Vagina (tissue), 2 donors: ENCODE results near the gene RNASEH1. TPM values are rescaled to one million over a fixed set of nuclear protein-coding genes. Genes with fewer than 3 reads are reported as not detected.

Experiments
- DNase-seq, 2 donors: peaks; one replicate each; pipeline ENCODE4 v3.0.0-alpha.2; 2017; ENCODE audit errors: extremely low spot score in 2 of 2
- H3K27ac ChIP-seq: fragments of 200-600 bp; sonication (generic); one replicate; pipeline ENCODE4 v1.5.1; 2019
- H3K27me3 ChIP-seq: fragments of 200-600 bp; sonication (generic); one replicate; pipeline ENCODE4 v1.5.1; 2019
- H3K36me3 ChIP-seq, 2 donors: fragments of 200-600 bp; sonication (generic); one replicate each; pipeline ENCODE4 v1.5.1; 2017 to 2019
- H3K4me1 ChIP-seq: fragments of 200-600 bp; sonication (generic); one replicate; pipeline ENCODE4 v1.5.1; 2019
- H3K4me3 ChIP-seq, 2 donors: fragments of 200-600 bp; sonication (generic); 1 replicate in 1 of 2; 2 replicates in 1 of 2; pipeline ENCODE4 v1.5.1; 2016 to 2019
- H3K9me3 ChIP-seq: fragments of 200-600 bp; sonication (generic); one replicate; pipeline ENCODE4 v1.5.1; 2019
- POLR2A ChIP-seq, 2 donors: fragments of 450-650 bp; IDR thresholded peaks; one replicate each; pipeline ENCODE4 v1.6.1; 2017; ENCODE audit warnings: antibody characterized with exemption in 2 of 2, mild to moderate bottlenecking in 2 of 2, moderate library complexity in 2 of 2
- POLR2AphosphoS5 ChIP-seq, 2 donors: sonication (generic); formaldehyde crosslinking; IDR thresholded peaks; one replicate each; pipeline ENCODE4 v1.9.0; 2017; ENCODE audit warnings: antibody characterized with exemption in 2 of 2, mild to moderate bottlenecking in 2 of 2, low read depth in 1 of 2; ENCODE audit not compliant: insufficient read depth in 1 of 2
- intact Hi-C: fragments of 100-400 bp; cut with DNase I; formaldehyde crosslinking; loops from one replicate; pipeline ENCODE4 v1.15.1; 2023
- total RNA-seq: library from RNA; depleted of rRNA; stranded (reverse); fragments of >200 nt; gene quantifications from one replicate; pipeline ENCODE4 v1.2.3, GENCODE V29; 2016
- TF ChIP-seq, protein P1 (sequence below), 3 experiments: fragments of 450-650 bp in 2 of 3; fragments of 200-600 bp in 1 of 3; sonication (generic) in 1 of 3; IDR thresholded peaks; one replicate each; pipeline ENCODE4 v1.5.1; 2017 to 2019; ENCODE audit warnings: antibody characterized with exemption in 3 of 3, mild to moderate bottlenecking in 2 of 3, moderate library complexity in 2 of 3

The RNASEH1 gene
- total RNA-seq, 1 donor from 2014 or later: 17.2 TPM

- Histone ChIP-seq H3K27me3 (no peaks in the 10 kb centered on the region), H3K4me1 (peaks cover 9% of the 10 kb centered on the region), H3K4me3 (no peak overlapping the region), H3K27ac (no peak overlapping the region), H3K9me3 (no peaks in the 10 kb centered on the region), H3K36me3 (no peaks in the 10 kb centered on the region)
- TF ChIP-seq POLR2AphosphoS5 (IDR thresholded peaks at IDR 0.05; ENCODE audit: insufficient read depth in 1 of 2, low read depth in 1 of 2): no peak
- TF ChIP-seq, protein P1, sequence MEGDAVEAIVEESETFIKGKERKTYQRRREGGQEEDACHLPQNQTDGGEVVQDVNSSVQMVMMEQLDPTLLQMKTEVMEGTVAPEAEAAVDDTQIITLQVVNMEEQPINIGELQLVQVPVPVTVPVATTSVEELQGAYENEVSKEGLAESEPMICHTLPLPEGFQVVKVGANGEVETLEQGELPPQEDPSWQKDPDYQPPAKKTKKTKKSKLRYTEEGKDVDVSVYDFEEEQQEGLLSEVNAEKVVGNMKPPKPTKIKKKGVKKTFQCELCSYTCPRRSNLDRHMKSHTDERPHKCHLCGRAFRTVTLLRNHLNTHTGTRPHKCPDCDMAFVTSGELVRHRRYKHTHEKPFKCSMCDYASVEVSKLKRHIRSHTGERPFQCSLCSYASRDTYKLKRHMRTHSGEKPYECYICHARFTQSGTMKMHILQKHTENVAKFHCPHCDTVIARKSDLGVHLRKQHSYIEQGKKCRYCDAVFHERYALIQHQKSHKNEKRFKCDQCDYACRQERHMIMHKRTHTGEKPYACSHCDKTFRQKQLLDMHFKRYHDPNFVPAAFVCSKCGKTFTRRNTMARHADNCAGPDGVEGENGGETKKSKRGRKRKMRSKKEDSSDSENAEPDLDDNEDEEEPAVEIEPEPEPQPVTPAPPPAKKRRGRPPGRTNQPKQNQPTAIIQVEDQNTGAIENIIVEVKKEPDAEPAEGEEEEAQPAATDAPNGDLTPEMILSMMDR (IDR thresholded peaks at IDR 0.05): no peak
- no peak for TF ChIP-seq POLR2A (IDR thresholded peaks at IDR 0.05)
- intact Hi-C loops: no loop called here
- no peak for DNase-seq
Observed at GRCh38 chr2:3587432-3587831, 29.3 kb upstream of the RNASEH1 start.

GRCh38 chr2:3587021-3587420 lies 28.9 kb upstream of the RNASEH1 start:
- Histone ChIP-seq H3K9me3 (no peaks in the 10 kb centered on the region), H3K4me1 (peaks cover 9% of the 10 kb centered on the region), H3K36me3 (peaks cover 0 to 2% of the 10 kb centered on the region in 2 donors), H3K27me3 (no peaks in the 10 kb centered on the region), H3K27ac (no peak overlapping the region), H3K4me3 (no peak overlapping the region)
- no peak for DNase-seq
- TF ChIP-seq, protein P1 (IDR thresholded peaks at IDR 0.05): no peak
- TF ChIP-seq POLR2A (IDR thresholded peaks at IDR 0.05) (no peak), POLR2AphosphoS5 (IDR thresholded peaks at IDR 0.05; ENCODE audit: insufficient read depth in 1 of 2, low read depth in 1 of 2) (no peak)
- intact Hi-C loops: no loop called here

- H3K27me3 ChIP-seq: no peaks in the 10 kb centered on the region
- H3K27ac ChIP-seq: peak overlapping the region; percentile 74
- intact Hi-C loops: no loop called here
- H3K4me3 ChIP-seq: no peak overlapping the region
- H3K4me1 ChIP-seq: peaks cover 9% of the 10 kb centered on the region
- TF ChIP-seq POLR2AphosphoS5 (IDR thresholded peaks at IDR 0.05; ENCODE audit: insufficient read depth in 1 of 2, low read depth in 1 of 2): no peak
- TF ChIP-seq POLR2A (IDR thresholded peaks at IDR 0.05): no peak
- TF ChIP-seq, protein P1 (IDR thresholded peaks at IDR 0.05): no peak
- DNase-seq: no peak
- no peaks in the 10 kb centered on the region for H3K9me3 ChIP-seq
- peaks cover 0 to 10% of the 10 kb centered on the region in 2 donors for H3K36me3 ChIP-seq
Observed at GRCh38 chr2:3586220-3586619, 28.1 kb upstream of the RNASEH1 start.

DNA sequence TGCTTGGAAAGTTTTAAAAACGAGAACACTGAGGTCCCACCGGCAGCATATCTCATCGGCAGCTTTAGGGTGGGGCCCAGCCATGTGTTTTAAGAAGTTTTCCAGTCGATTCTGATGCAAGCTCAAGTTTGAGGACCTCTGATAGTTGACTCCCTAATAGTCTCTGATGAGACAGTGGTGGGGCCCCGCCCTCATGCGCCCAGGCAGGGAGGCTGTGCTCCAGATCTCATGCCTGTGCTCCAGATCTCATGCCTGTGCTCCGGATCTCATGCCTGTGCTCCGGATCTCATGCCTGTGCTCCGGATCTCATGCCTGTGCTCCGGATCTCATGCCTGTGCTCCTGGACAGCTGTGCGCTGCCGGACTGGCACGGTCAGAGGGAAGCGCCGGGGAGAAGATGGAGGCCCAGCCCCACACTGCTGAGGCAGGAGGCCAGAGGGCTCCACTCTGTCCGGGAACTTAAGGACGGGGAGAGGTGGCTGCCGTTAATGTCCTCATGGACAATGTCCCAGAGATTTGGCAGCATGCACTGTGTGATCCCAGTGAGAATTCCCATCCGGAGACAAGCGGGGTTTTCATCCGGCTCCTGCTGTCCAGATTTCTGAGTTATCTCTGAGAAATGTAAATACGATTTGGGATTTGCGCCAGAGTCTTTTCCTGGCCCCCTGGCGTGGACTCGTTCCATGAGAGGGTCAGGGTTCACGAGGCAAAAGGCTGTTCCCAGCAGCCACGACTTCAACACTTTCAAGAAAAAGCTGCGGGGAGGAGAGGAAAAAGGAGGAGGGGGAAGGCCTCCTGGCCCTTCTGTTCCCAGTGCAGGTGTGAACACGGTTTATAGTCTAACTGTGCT lies 27.4 kb upstream of the RNASEH1 start:
- TF ChIP-seq POLR2A (IDR thresholded peaks at IDR 0.05): no peak
- TF ChIP-seq POLR2AphosphoS5 (IDR thresholded peaks at IDR 0.05; ENCODE audit: insufficient read depth in 1 of 2, low read depth in 1 of 2): peak; percentile 20 to 43
- H3K4me3 ChIP-seq: peak overlapping the region in 1 of 2 donors; percentile 20
- no peak for DNase-seq
- H3K27ac ChIP-seq: peak overlapping the region; percentile 74
- H3K27me3 ChIP-seq: no peaks in the 10 kb centered on the region
- H3K4me1 ChIP-seq: peaks cover 9% of the 10 kb centered on the region
- no peaks in the 10 kb centered on the region for H3K9me3 ChIP-seq
- peaks cover 0 to 18% of the 10 kb centered on the region in 2 donors for H3K36me3 ChIP-seq
- intact Hi-C loops: no loop called here

DNA sequence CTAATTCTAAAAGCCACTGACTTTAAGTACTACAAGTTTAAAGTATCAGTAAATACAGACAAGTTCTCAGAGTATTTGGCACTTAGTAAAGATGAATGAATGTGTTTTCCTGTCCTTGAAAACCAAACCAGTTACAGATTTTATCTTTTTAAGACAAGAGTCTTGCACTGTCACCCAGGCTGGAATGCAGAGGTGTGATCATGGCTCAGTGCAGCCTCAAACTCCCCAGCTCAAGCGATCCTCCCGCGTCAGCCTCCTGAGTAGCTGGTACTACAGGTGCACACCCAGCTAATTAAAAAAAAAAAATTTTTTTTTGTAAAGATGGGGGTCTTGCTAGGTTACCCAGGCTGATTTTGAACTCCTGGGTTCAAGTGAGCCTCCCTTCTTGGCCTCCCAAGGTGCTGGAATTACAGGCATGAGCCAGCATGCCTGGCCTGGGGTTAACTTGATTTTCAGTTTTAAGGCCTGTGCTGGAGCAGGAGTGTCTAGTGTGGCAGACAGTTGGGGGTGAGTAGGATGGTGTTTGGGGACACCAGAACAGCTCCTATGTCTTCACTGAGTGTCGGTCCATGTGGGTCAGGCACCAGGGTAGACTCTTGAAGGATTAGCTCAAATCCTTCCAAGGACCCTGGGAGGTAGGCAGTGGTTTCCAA lies 26.6 kb upstream of the RNASEH1 start:
- Histone ChIP-seq H3K27me3 (no peaks in the 10 kb centered on the region), H3K4me1 (peaks cover 17% of the 10 kb centered on the region), H3K4me3 (peak overlapping the region in 1 of 2 donors; percentile 20), H3K9me3 (no peaks in the 10 kb centered on the region), H3K36me3 (peaks cover 0 to 25% of the 10 kb centered on the region in 2 donors), H3K27ac (peak overlapping the region; percentile 74)
- DNase-seq: no peak
- intact Hi-C loops: no loop called here
- TF ChIP-seq, protein P1 (IDR thresholded peaks at IDR 0.05): no peak
- TF ChIP-seq POLR2AphosphoS5 (IDR thresholded peaks at IDR 0.05; ENCODE audit: insufficient read depth in 1 of 2, low read depth in 1 of 2): no peak
